HG02642 (cell line): ENCODE data around the gene CTIF.

Experiments used
- ATAC-seq: cut with Tn5 transposase; IDR thresholded peaks from one replicate; pipeline ENCODE4 v1.9.1; 2021; ENCODE audit warnings: mild to moderate bottlenecking; ENCODE audit not compliant: unreplicated experiment, poor library complexity

CTIF gene

GRCh38 chr18:48898521-48898920 is 359.7 kb downstream of the CTIF start:
- ATAC-seq = no peak

DNA sequence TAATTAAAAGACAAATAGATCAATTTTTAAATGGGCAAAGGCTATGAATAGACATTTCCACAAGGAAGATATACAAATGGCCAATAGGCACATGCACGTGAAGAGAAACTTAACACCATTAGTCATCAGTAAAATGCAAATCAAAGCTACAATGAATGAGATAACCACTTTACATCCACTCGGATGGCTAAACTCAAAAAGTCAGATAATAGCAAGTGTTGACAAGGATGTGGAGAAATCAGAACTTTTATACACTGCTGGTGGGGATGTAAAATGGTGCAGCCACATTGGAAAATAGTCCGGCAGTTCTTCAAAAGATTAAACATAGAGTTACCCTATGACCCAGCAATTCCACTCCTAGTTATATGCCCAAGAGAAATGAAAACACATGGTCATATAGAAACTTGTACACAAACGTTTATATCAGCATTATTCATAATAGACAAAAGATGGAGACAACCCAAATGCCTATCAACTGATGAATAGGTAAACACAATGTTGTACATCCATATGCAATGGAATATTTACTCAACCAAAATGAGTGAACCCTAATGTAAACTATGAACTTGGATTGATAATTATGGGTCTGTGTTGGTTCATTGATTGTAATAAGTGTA is 360.8 kb downstream of the CTIF start:
- ATAC-seq = no peak

DNA sequence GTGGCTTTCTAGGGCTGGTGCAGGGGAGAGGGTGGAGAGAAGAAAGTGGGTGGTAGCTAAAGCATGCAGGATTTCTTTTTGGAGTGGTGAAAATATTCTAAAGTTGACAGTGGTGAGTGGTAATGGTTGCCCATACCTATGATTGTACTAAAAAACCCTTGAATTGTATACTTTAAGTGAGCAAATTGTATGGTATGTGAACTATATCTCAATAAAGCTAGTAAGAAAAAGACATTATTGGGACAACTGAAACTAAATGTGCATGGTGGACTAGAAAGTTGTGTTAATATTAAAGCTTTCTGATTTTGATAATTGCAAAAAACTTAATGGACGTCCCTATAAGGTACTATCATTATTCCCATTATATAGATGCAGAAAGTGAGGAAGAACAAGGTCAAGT is 361.6 kb downstream of the CTIF start:
- no peak for ATAC-seq

DNA sequence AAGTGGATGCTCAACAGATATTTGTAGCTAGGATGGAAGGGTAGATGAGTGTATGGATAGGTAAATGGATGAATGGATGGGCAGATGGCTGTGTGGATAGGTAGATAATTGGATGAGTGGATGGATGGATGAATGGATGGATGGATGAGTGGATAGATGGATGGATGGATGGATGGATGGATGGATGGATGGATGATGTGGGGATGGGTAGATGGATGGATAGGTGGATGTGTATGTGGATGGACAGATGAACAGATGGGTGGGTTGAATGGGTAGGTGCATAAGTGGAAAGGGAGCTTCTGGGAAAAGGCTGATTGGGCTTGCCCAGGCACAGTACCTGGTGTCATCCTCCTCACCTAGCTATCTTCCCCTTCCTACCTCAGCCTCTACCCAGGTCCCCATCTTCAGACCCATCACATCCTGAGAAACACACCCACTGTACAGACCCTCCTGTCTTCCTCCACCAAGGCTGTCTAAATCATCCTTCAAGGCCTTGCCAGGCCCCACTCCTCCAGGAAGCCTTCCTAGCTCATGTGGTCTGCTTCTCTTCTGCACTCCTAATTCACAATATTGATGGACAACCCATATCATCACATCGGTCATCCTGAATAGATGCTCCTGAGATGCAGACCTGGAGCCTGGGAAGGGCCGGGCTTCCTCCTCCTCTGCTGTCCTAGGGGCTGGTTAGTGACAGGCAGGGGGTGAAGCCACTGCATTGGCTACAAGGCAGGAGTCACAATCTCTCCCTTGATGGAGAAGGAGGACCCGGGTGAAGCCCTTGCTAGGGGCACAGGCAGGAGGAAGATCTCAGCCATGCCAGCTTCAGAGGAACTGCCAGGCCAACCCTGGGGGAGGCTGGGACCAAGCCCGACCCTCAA is 362.6 kb downstream of the CTIF start:
- no peak for ATAC-seq

DNA sequence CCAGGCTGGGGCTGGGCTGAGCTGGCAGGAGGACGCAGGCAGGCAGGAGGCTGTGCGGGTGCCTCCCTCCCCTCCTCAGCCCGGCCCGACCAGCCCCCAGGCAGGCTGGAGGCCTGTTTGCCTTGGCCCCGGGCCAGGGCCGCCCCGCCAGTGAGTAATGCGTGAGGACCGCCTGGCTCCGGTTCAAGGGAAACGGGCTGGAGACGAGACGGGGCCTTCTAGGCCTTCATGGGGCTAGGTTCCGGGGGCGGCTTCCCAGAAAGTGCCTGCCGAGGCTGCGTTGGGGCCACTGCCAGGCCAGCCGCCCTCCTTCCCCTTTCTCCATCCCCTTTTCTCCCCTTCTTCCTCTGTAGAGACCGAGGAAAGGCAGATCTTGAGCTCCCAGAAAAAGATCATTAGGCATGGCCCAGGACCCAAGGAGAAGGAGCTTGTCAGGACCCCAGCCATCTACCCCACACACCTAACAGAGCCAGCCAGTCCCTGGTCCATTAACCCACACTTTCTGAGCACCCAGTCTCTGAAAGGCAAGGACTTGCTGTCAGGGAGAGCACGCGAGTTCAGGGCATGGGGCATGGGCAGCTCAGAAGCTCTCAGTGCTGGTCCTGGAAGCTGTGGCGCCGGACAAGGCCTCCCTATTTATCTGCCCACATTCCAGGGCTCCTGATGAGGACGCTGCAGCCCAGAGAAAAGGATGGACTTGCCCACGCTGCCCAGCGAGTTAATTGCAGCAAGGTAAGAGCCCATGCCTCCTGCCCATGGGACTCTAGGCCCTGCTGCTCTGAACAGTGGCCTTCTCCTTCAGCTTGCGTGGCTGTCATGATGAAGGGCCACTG is 363.4 kb downstream of the CTIF start:
- ATAC-seq = no peak

GRCh38 chr18:48902856-48903601 is 364.2 kb downstream of the CTIF start:
- ATAC-seq = no peak

DNA sequence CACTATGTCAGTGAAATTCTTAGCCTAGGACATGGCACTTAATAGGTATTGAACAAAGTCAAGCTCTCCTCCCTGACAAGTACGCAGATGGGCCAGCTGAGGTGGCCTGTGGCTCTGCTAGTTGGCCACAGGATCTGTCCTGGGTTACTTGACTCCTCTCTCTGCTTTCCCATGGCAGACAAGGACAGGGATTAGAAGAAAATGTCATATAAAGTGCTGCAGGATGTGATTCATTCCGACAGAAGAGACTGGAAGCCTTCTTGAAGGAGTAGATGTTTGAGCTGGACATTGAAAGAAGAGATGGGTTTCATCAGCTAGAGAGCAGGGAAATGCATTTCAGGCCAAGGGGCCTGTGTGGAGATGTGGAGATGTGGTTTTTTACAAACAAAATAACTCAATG is 365.3 kb downstream of the CTIF start:
- no peak for ATAC-seq

- ATAC-seq = no peak
Measured at GRCh38 chr18:48904847-48905394, 366.1 kb downstream of the CTIF start.

- no peak for ATAC-seq
Measured at GRCh38 chr18:48905513-48905912, 366.7 kb downstream of the CTIF start.

DNA sequence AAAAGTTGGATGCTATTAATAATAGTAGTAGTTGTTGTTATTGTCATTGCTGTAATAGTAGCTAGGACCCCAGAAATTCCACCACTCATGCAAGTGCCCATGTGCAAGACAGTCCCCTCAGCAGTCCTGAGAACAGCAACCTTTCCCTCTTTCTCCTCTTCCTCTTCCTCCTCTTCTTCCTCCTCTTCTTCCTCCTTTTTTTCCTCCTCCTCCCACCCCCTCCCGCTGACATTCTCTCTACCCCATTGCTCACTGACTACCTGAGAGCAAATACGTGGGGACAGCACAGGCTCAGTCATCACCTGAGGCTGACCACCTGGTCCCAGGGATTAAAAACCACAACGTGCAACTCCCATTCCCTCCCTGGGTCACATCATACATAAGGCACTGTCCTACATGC is 370.1 kb downstream of the CTIF start:
- no peak for ATAC-seq

DNA sequence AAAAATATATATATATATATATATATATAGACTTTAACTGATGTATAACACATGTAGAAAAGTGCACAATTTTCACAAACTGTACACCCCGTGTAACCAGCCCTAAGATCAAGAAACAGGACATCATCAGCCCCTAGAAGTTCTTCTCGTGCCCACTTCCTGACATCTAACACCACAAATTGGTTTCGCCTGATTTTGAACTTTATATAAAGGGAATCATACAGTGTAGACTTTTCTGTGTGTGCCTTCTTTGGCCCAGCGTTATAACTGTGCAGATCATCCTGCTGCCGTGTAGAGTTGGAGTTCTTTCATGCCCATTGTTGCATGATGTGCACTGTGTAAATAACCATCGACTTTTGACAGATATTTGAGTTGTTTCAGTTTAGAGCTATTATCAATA is 370.9 kb downstream of the CTIF start:
- no peak for ATAC-seq

GRCh38 chr18:48910972-48911545 is 372.2 kb downstream of the CTIF start:
- ATAC-seq = no peak
